Hippocampal formation (tissue), 2 donors: ENCODE results near the gene TNN.

ENCODE experiments used
- DNase-seq, 2 donors: peaks; one replicate each; lab custom pipeline; 2025; lab: John Stamatoyannopoulos, UW

TNN gene

GRCh38 chr1:175173531-175173930 is 105.9 kb downstream of the TNN start:
- no peak for DNase-seq

DNA sequence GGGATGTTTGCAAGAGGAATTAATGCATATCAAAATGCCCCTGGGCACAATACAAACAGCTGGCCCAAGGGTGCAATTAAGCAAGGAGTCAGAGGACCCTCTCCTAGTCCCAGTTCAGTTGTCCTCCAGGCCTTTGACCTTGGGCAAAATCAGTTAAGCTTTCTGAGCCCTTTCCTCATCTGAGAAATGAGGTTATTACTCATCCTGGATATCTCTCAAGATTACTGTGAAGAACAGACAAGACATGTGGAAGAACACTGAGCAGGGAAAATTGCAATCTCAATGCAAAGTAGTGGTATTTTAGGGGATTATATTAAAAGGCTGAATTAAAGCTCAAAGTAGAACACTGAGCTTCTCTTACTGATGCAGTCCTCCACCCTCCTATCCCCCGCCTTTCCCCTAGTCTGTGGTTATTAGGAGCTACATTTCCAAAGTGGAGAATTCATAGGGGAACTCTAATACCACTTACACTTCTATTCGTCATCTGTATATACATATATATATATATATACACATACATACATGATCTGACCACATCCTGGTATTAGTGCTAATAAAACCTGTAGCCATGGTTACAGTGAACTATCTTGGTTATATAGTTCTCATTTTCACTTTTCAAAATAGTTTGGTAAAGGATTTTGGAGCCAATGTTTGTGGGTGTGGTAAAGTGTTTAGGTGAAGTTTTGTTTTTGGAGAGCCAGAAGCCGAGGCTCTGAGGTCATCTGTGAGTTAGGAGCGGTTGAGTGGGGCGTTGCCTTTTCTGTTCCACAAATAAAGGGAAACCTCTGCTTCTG is 106.9 kb downstream of the TNN start:
- DNase-seq: no peak

DNA sequence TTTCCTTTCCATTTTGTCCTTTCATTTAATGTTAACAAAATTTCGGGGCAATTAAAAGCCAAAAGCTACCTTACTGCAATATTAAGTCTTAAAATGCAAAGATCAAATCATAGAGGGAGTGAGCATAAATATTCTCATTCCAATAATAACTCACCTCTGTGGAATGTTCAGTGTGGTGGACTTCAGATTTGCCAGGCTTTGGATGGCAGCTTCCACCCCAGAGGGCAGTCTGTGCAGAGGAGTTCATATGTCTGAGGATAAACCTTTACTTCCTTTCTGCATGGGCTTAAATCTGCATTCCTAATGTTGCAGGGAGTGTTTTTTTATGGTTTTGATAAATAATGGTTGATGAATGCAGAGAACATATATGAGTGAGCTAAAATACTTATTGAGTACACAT is 108.6 kb downstream of the TNN start:
- no peak for DNase-seq

DNA sequence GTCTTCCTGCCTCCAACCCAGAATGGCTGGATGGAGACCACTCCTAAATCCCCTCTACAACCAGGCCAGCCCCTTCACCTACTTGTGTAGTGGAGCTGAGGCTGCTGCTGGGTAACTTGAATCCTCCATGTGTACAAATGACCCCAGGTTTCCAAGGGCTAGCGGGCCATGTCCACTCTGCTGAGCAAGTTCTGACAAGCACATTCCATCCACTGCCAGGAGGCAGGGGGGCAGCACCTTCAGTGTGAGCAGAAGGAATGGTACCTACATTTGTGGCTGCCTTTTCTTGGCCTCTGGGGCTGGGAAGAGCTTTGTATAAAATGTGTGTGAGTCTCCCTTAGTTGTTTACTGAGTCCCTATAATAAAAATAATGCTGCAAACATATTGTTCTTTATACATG is 110.4 kb downstream of the TNN start:
- no peak for DNase-seq

- no peak for DNase-seq
Measured at GRCh38 chr1:175178456-175178855, 110.8 kb downstream of the TNN start.

DNA sequence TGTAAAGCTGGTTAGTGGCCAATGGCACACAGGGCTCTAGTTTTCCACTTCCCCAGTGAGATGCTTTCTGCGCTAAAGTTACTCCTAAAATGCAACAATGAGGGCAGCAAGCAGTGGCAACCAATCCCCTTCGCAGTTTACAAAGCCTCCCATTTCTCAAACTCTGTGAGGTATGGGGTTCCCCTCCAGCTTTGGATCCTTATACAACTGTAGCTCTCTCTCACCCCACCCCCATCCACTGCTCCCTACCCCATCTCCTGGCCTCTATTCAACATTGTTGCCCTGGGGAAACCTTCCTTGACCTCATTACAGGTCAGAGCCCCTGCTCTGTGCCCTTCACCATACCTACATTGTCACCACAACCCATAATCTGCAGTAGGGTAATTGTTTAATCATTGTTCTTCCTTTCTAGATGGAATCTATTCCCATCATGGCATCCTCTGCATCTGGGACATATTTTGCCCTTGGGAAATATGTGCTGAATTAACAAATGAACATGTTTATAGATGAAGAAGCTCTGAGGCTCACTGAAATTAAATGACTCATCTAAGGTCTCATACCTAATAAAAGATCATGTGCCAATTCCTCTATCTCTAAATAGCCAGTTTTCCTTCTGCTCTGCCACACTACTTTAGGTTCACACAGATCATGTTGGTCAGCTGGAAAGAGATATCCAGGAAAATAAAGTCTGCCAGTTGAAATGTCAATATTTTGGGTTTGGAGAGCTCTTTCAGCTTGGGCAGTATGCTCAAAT is 112.4 kb downstream of the TNN start:
- no peak for DNase-seq

DNA sequence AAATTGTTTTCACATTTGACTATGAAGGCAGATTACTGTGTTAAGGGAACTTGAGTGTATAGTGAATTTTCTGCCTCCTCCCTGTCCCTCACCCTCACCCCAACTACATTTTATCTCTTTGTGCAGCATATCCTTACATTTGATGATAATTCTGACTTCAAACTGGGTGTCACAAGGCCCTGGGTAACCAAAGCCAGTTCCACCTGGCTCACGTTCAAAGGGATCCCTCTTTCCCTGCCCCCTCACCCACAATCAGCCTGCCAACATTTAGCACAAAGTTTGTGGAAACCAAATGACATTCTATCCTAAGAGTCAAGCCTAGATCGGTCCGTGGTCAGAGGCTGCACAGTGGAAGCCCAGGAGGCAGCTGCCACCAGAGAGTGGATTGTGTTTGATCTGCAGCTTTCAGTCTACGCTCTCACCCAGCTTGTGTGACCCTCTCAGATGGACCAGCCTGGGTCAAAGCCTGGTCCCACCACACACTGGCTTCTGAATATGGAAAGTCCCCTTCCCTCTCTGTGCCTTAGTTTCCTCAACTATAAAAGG is 114.6 kb downstream of the TNN start:
- no peak for DNase-seq

- no peak for DNase-seq
Measured at GRCh38 chr1:175183586-175183985, 116.0 kb downstream of the TNN start.

DNA sequence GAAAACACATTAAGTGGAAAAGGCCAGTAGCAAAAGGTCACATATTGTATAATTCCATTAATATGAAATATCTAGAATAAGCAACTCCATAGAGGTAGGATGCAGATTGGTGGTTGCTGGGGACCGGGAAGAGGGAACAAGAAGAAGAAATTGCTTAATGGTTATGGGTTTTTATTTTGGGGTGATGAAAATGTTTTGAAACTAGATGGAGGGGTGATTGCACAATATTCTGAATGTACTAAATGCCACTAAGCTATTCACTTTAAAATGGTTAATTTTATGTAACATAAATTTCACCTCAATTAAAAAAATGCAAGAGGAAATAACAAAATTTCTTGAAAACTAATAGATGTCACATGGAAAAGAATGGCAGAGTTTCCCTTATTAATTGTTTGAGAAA is 118.3 kb downstream of the TNN start:
- no peak for DNase-seq

- DNase-seq: no peak
Measured at GRCh38 chr1:175186433-175187160, 119.0 kb downstream of the TNN start.

GRCh38 chr1:175188936-175189335 is 121.3 kb downstream of the TNN start:
- DNase-seq: no peak

- DNase-seq: no peak
Measured at GRCh38 chr1:175191659-175192058, 124.0 kb downstream of the TNN start.

- no peak for DNase-seq
Measured at GRCh38 chr1:175192111-175192629, 124.5 kb downstream of the TNN start.

DNA sequence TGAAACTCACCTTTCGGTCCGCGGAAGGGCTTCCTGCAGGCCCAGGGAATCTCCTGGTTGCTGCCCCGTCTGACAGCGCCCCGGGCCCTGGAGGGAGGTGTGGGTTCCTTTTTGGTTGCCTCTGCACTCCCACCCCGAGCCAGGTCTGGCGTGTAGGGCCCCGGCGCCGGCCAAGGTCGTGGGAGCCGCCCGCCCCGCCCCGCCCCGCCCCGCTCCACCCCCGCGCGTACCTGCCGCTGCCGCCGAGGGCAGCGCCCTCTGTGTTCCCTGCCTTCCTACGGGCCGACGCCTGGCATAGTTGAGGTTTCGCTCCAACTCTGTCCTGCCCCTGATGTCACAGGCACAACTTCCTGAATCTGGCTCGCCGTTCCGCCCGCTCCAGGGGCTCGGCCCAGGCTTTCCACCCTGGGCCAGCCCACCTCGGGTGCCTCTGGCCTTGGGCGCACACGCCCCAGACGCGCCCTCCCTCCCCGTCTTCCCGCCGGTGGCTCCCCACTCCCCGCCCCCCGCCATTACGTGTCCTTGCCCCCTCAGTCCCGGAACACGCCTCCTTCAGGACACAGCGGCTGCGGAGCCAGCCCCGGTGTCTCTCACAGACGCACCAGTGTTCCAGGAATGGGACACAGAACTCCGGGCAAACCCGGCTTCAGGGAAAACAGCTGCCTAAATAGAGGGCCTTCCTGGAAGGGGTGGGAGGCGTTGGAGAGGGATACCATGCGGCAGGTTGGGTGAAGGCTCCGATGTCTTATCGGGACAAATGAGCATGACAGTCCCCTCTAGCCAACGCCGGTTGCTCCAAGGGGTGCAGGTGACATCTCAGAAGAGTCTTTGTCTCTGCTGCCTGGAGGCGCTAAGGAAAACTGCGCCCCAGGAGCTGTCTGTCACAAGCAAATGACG is 125.2 kb downstream of the TNN start, which contains the start of gene KIAA0040:
TSS of gene KIAA0040 (minus strand) at position 147 of the 897 bp plus-strand sequence. CDS start 31,763 bp downstream, outside the sequence.
- no peak for DNase-seq

GRCh38 chr1:175193527-175193910 is 125.9 kb downstream of the TNN start:
- no peak for DNase-seq

DNA sequence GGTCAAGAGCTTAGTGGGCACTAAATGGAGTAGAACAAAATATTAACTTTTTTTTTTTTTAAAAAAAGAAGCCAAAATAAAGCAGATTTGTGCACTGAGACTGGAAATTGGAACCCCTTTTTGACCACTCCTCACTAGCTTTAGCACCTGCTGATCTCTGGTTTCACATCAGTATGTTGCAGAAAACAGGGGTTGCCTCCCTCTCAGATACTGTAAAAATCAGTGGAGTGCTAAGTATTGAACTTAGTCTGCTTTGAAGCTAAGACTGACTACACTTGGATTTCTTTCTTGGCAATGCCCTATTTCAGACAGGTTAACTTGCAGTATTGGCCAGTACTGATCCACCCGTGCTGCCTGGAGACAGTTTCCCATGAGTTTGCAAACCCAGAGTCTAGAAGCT is 127.6 kb downstream of the TNN start:
- no peak for DNase-seq

DNA sequence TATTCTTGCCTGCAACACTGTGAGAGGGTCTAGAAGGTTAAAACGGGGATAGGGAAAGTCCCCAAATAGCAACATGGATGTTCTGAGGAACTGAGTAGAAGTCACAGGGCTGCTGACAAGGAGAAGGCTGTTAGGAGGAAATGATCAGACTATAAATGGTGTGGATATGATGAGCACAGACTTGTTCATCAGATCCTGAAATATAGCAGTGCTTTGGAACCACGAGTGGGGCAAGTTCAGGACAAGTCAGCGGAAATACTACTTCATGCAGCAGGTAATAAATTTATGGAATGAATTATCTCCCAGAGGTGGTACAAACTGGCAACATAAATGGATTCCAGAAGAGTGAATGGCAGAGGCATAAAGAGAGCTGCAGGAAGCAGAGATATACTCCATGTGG is 128.2 kb downstream of the TNN start:
- no peak for DNase-seq

DNA sequence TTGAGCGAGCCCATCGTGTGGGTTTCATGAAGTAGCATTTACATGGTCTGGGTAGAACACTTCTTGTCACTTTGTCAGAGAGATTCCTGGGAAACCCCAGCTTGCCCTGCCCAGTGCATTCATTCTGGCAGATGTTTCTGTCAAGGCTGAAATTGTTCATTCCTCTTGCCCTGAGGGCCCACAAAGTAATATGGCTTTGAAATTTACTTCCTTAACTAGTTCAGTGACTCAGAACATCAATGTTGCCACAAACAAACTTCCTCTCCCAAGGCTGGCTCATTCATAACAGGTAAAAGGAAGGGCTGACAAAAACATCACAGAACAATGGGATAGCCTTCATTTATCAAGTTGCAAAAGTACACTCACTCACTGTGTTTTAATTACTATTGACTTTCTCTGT is 129.9 kb downstream of the TNN start:
- no peak for DNase-seq
